ENCODE measurements around the gene GGA1.

The GGA1 gene

GRCh38 chr22:37676736-37677492 lies 68.3 kb downstream of the GGA1 start:
- peak; percentile 98 for DNase-seq

- DNase-seq, result no peak
Measured at GRCh38 chr22:37677493-37677974, 68.9 kb downstream of the GGA1 start.

DNA sequence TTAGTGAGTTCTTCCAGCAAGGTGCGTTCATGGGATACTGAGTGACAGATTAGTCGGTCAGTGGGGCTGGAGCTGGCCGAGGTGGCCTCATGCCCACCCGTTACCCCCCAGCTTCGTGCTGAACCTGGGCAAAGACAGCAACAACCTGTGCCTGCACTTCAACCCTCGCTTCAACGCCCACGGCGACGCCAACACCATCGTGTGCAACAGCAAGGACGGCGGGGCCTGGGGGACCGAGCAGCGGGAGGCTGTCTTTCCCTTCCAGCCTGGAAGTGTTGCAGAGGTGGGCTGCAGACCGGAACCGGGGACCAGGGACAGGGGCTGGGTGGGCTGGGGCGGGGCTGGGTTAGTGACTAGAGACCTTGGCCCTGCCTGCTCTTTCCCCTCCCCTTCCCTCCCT lies 69.7 kb downstream of the GGA1 start:
- DNase-seq, result no peak

- no peak for DNase-seq
Measured at GRCh38 chr22:37679670-37680069, 71.0 kb downstream of the GGA1 start.

- no peak for DNase-seq
Measured at GRCh38 chr22:37680191-37680851, 71.7 kb downstream of the GGA1 start.

GRCh38 chr22:37681001-37681424 lies 72.4 kb downstream of the GGA1 start:
- no peak for DNase-seq

GRCh38 chr22:37681556-37682049 lies 73.0 kb downstream of the GGA1 start:
- peak; percentile 71 for DNase-seq
